IMR-90 (cell line): Measurements from ENCODE around the gene IL15RA. TPM values are rescaled to one million over a fixed set of nuclear protein-coding genes. Genes with fewer than 3 reads are reported as not detected.
A peak's percentile ranks its signal among the peaks of the same experiment; 100 is the strongest.

ENCODE experiments used
- ATAC-seq: fragments of 200-7000 bp; cut with Tn5 transposase; 2 replicates; pipeline ENCODE4 v1.9.1; 2020; ENCODE audit warnings: low read depth, mild to moderate bottlenecking, moderate library complexity
- BruUV-seq: library from RNA; stranded (reverse); fragments of 400-500 nt; replicated peaks from 2 replicates; lab custom pipeline; 2021; lab: Mats Ljungman, UMichigan
- CTCF ChIA-PET: fragments of 300-600 bp; formaldehyde crosslinking; extraction: SDS; loops from one replicate; lab custom pipeline; 2021; ENCODE audit warnings: antibody characterized with exemption; lab: Yijun Ruan, JAX
- POLR2A ChIA-PET: fragments of 300-600 bp; sonication (Branson Sonifier 250); formaldehyde crosslinking; loops from one replicate; lab custom pipeline; 2022; ENCODE audit warnings: antibody characterized with exemption; ENCODE audit not compliant: unreplicated experiment; lab: Charles Lee
- DNase-seq: peaks from one replicate; pipeline ENCODE4 v3.0.0; 2013
- H2AFZ ChIP-seq: replicated peaks from 2 replicates; pipeline ENCODE3; 2013; ENCODE audit warnings: low read length, mild to moderate bottlenecking; ENCODE audit not compliant: poor library complexity
- H2AK5ac ChIP-seq: 2 replicates; pipeline ENCODE4 v1.6.1; 2013; ENCODE audit warnings: low read depth, low read length, inconsistent platforms
- H2AK9ac ChIP-seq: replicated peaks from 2 replicates; pipeline ENCODE3; 2013; ENCODE audit warnings: mild to moderate bottlenecking, low read depth, low read length, moderate library complexity; ENCODE audit not compliant: poor library complexity
- H2BK120ac ChIP-seq: 2 replicates; pipeline ENCODE4 v1.6.1; 2013; ENCODE audit warnings: low read depth, low read length, inconsistent platforms
- H2BK15ac ChIP-seq: 3 replicates; pipeline ENCODE4 v1.6.1; 2013; ENCODE audit warnings: low read depth, low read length, inconsistent platforms
- H2BK20ac ChIP-seq: 2 replicates; pipeline ENCODE4 v1.6.1; 2013; ENCODE audit warnings: low read depth, mild to moderate bottlenecking, inconsistent platforms, low read length, moderate library complexity
- H2BK5ac ChIP-seq: 2 replicates; pipeline ENCODE4 v1.6.1; 2013; ENCODE audit warnings: mild to moderate bottlenecking, low read depth, low read length, inconsistent platforms; ENCODE audit not compliant: poor library complexity, severe bottlenecking
- H3K14ac ChIP-seq: replicated peaks from 2 replicates; pipeline ENCODE4 v1.6.1; 2013; ENCODE audit warnings: low read depth, low read length, inconsistent platforms
- H3K18ac ChIP-seq: 2 replicates; pipeline ENCODE4 v1.6.1; 2013; ENCODE audit warnings: low read depth, low read length, control low read depth
- H3K23ac ChIP-seq: 2 replicates; pipeline ENCODE4 v1.6.1; 2013; ENCODE audit warnings: low read depth, low read length, inconsistent platforms
- H3K27ac ChIP-seq: 2 replicates; pipeline ENCODE4 v1.5.1; 2013; ENCODE audit warnings: mild to moderate bottlenecking, control low read depth, low read length; ENCODE audit not compliant: insufficient read depth
- H3K27me3 ChIP-seq: 2 replicates; pipeline ENCODE4 v1.6.1; 2013; ENCODE audit warnings: low read length; ENCODE audit not compliant: control insufficient read depth, insufficient read depth
- H3K36me3 ChIP-seq: 2 replicates; pipeline ENCODE4 v1.6.1; 2013; ENCODE audit warnings: low read length, mixed read lengths; ENCODE audit not compliant: control insufficient read depth, insufficient read depth
- H3K4ac ChIP-seq: 2 replicates; pipeline ENCODE4 v1.6.1; 2013; ENCODE audit warnings: low read depth, low read length, inconsistent platforms
- H3K4me1 ChIP-seq: 2 replicates; pipeline ENCODE4 v1.6.1; 2013; ENCODE audit warnings: low read length, mixed read lengths; ENCODE audit not compliant: control insufficient read depth, insufficient read depth
- H3K4me2 ChIP-seq: 2 replicates; pipeline ENCODE4 v1.6.1; 2013; ENCODE audit warnings: low read depth, mild to moderate bottlenecking, control low read depth, low read length, moderate library complexity
- H3K4me3 ChIP-seq: 2 replicates; pipeline ENCODE4 v1.5.1; 2013; ENCODE audit warnings: low read depth, mild to moderate bottlenecking, control low read depth, low read length, moderate library complexity; ENCODE audit not compliant: insufficient read depth
- H3K56ac ChIP-seq: 2 replicates; pipeline ENCODE4 v1.6.1; 2013; ENCODE audit warnings: low read length, inconsistent platforms; ENCODE audit not compliant: insufficient read depth; ENCODE audit errors: extremely low read depth
- H3K79me1 ChIP-seq, 2 experiments: 2 replicates each; pipeline ENCODE4 v1.6.1; 2013; ENCODE audit warnings: low read length in 2 of 2, inconsistent platforms in 1 of 2, low read depth in 1 of 2
- H3K9ac ChIP-seq: 2 replicates; pipeline ENCODE4 v1.6.1; 2013; ENCODE audit warnings: low read depth, low read length, control low read depth
- H3K9me1 ChIP-seq: 2 replicates; pipeline ENCODE4 v1.6.1; 2013; ENCODE audit warnings: low read length, inconsistent platforms; ENCODE audit not compliant: insufficient read depth
- H3K9me3 ChIP-seq: 2 replicates; pipeline ENCODE4 v1.6.1; 2013; ENCODE audit warnings: low read length; ENCODE audit not compliant: control insufficient read depth, insufficient read depth
- H4K20me1 ChIP-seq: 2 replicates; pipeline ENCODE4 v1.6.1; 2013; ENCODE audit warnings: low read length, inconsistent platforms; ENCODE audit not compliant: insufficient read depth
- H4K5ac ChIP-seq: 2 replicates; pipeline ENCODE4 v1.6.1; 2013; ENCODE audit warnings: mild to moderate bottlenecking, low read depth, low read length, control low read depth
- H4K8ac ChIP-seq, 2 experiments: 2 replicates each; pipeline ENCODE4 v1.6.1; 2013; ENCODE audit warnings: low read depth in 2 of 2, low read length in 2 of 2, control low read depth in 1 of 2, inconsistent platforms in 1 of 2
- H4K91ac ChIP-seq: 2 replicates; pipeline ENCODE4 v1.6.1; 2013; ENCODE audit warnings: low read depth, low read length, inconsistent platforms; ENCODE audit not compliant: insufficient read depth
- BHLHE40 ChIP-seq: fragments of 150-350 bp; IDR thresholded peaks from 2 replicates; pipeline ENCODE4 v1.6.1; 2016; ENCODE audit warnings: mild to moderate bottlenecking, low read depth, low read length
- CEBPB ChIP-seq: IDR thresholded peaks from 2 replicates; pipeline ENCODE4 v1.6.1; 2012; ENCODE audit warnings: low read depth, low read length, improper control_type of control experiment
- CHD1 ChIP-seq: IDR thresholded peaks from 2 replicates; pipeline ENCODE4 v1.6.1; 2012; ENCODE audit warnings: low read depth, low read length, improper control_type of control experiment
- FOS ChIP-seq: fragments of 150-350 bp; IDR thresholded peaks from 2 replicates; pipeline ENCODE4 v1.6.1; 2016; ENCODE audit warnings: low read depth, low read length
- MAFK ChIP-seq: IDR thresholded peaks from 2 replicates; pipeline ENCODE4 v1.6.1; 2012; ENCODE audit warnings: low read depth, low read length, improper control_type of control experiment
- MAZ ChIP-seq: IDR thresholded peaks from 2 replicates; pipeline ENCODE4 v1.6.1; 2012; ENCODE audit warnings: low read depth, mild to moderate bottlenecking, low read length, improper control_type of control experiment, moderate library complexity, borderline replicate concordance
- MXI1 ChIP-seq: IDR thresholded peaks from 2 replicates; pipeline ENCODE4 v1.6.1; 2012; ENCODE audit warnings: low read depth, mild to moderate bottlenecking, low read length, moderate library complexity, borderline replicate concordance
- NFE2L2 ChIP-seq: fragments of 150-350 bp; IDR thresholded peaks from 2 replicates; pipeline ENCODE4 v1.6.1; 2016; ENCODE audit warnings: low read depth, mild to moderate bottlenecking, low read length
- POLR2A ChIP-seq: IDR thresholded peaks from 2 replicates; pipeline ENCODE4 v1.6.1; 2012; ENCODE audit warnings: mild to moderate bottlenecking, low read depth, low read length
- RAD21 ChIP-seq: IDR thresholded peaks from 2 replicates; pipeline ENCODE4 v1.6.1; 2012; ENCODE audit warnings: low read length, improper control_type of control experiment
- RCOR1 ChIP-seq: IDR thresholded peaks from 2 replicates; pipeline ENCODE4 v1.6.1; 2012; ENCODE audit warnings: mild to moderate bottlenecking, low read length, improper control_type of control experiment; ENCODE audit not compliant: insufficient replicate concordance
- RFX5 ChIP-seq: IDR thresholded peaks from 2 replicates; pipeline ENCODE4 v1.8.0; 2012; ENCODE audit warnings: low read depth, mild to moderate bottlenecking, low read length, moderate library complexity
- SMC3 ChIP-seq: fragments of 150-350 bp; IDR thresholded peaks from 2 replicates; pipeline ENCODE4 v1.6.1; 2016; ENCODE audit warnings: low read depth, mild to moderate bottlenecking, antibody characterized with exemption, low read length, moderate library complexity
- WGBS, 2 experiments: methylation state at CpG; one replicate each; pipeline versions ENCODE4 v1.1.5 to v1.1.7; 2013; ENCODE audit warnings: missing lambda C conversion rate in 2 of 2; ENCODE audit not compliant: insufficient read length in 1 of 2; ENCODE audit errors: extremely low coverage in 2 of 2; 5-methylcytosine and 5-hydroxymethylcytosine counted together
- dilution Hi-C: fragments of 300-500 bp; cut with HindIII; formaldehyde crosslinking; loops from one replicate; pipeline ENCODE4 v1.14.3; 2018; ENCODE audit warnings: low sequenced_read_pairs; ENCODE audit not compliant: unreplicated experiment
- in situ Hi-C: fragments of 300-500 bp; cut with MboI; formaldehyde crosslinking; loops from 3 replicates; pipeline ENCODE4 v1.14.3; 2019; ENCODE audit warnings: low sequenced_read_pairs, inconsistent platforms, mixed read lengths
- intact Hi-C: fragments of 100-400 bp; cut with micrococcal nuclease; formaldehyde crosslinking; loops from 2 replicates; pipeline ENCODE4 v1.10.0; 2022
- polyA plus RNA-seq, 3 experiments: library from polyadenylated mRNA; depleted of rRNA; stranded (reverse); fragments of >200 nt; gene quantifications; 2 replicates each; pipeline ENCODE4 v1.2.3, GENCODE V29; 2012; ENCODE audit warnings: low replicate concordance in 1 of 3
- total RNA-seq: library from RNA; depleted of rRNA; stranded (reverse); fragments of >200 nt; gene quantifications from 2 replicates; pipeline ENCODE4 v1.2.3, GENCODE V29; 2012
- TF ChIP-seq, protein P1 (sequence below): conservative IDR thresholded peaks from 2 replicates; pipeline ENCODE4 v1.5.1; 2012; ENCODE audit warnings: mild to moderate bottlenecking, low read depth, low read length, improper control_type of control experiment
- TF ChIP-seq, protein P2 (sequence below): fragments of 150-350 bp; IDR thresholded peaks from 2 replicates; pipeline ENCODE4 v1.6.1; 2017; ENCODE audit warnings: mild to moderate bottlenecking, antibody characterized with exemption, low read length, low read depth
- TF ChIP-seq, protein P3 (sequence below): fragments of 150-350 bp; IDR thresholded peaks from 2 replicates; pipeline ENCODE4 v1.6.1; 2016; ENCODE audit warnings: low read depth, mild to moderate bottlenecking, low read length, moderate library complexity, borderline replicate concordance

The IL15RA gene
- total and polyA plus RNA-seq, 2 of the 4 experiments (the other 2 are of a cell fraction), result 2.0 to 7.6 TPM

DNA sequence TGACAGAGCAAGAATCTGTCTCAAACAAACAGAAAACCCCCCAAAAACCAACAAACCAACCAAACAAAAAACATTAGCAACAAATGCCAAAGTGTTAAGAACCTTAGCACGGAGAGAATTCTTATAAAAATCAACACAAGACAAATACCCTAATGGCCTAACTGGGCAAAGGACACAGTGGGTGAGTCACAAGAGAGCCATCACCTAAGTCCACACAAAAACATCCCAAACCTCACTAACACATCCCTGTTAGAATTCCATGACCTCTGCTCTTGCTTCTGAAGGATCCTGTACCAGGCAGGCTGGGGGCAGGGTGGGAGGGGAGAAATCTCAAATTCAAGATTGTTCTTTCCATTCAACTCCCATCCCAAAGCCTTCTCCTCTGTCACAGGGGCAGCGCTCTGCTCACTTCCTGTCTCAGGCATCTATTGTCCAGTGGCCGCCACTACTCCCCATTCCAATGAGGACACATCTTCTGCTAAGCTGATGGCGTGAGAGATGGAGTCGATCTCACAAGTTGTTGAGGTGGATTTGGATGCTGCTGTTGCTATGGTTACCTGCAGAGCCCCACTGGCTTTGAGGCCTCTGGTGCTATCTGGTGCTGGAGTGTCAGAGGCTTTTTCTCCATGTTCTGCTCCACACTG, 9.2 kb downstream of the IL15RA start:
- Histone ChIP-seq H3K4me1 (peaks cover 2% of the 10 kb centered on the region; the same call in 1 of the 2 replicates), H3K4me2 (no peak overlapping the region), H3K9me3 (no peaks in the 10 kb centered on the region), H2BK120ac (no peak overlapping the region), H4K91ac (no peak overlapping the region), H2BK20ac (no peak overlapping the region), H3K79me1 (peaks cover 3 to 54% of the 10 kb centered on the region in 2 experiments; a peak in 2 of 4 replicates), H2AK9ac (no peak overlapping the region), H3K36me3 (peaks cover 3% of the 10 kb centered on the region; the same call in 1 of the 2 replicates), H3K56ac (no peak overlapping the region), H3K9me1 (peaks cover 6% of the 10 kb centered on the region; the same call in 1 of the 2 replicates), H4K20me1 (no peaks in the 10 kb centered on the region), H3K23ac (no peak overlapping the region), H4K5ac (no peak overlapping the region), H2BK5ac (no peak overlapping the region), H2BK15ac (no peak overlapping the region), H3K27me3 (no peaks in the 10 kb centered on the region), H3K14ac (no peak overlapping the region), H3K4me3 (no peak overlapping the region), H4K8ac (no peak overlapping the region), H3K27ac (no peak overlapping the region), H2AK5ac (peak overlapping the region; percentile 23; the same call in 1 of the 2 replicates), H3K4ac (no peak overlapping the region), H3K9ac (no peak overlapping the region), H3K18ac (no peak overlapping the region), H2AFZ (no peak overlapping the region)
- POLR2A ChIA-PET, result no interaction called here
- DNase-seq (no peak), ATAC-seq (no peak)
- BruUV-seq, result no TSS peak
- in situ Hi-C loops (no loop called here), dilution Hi-C loops (no loop called here), intact Hi-C loops (no loop called here)
- CTCF ChIA-PET, result no interaction called here
- WGBS, 2 experiments, result 100% methylated on average over 1 of the region's 5 CpGs; no CpG with 5 or more reads in 1 of the 2 experiments
- TF ChIP-seq RCOR1 (no peak), RFX5 (no peak), RAD21 (no peak), MAZ (no peak), SMC3 (no peak), BHLHE40 (no peak), CHD1 (no peak), FOS (no peak), CEBPB (no peak), MXI1 (no peak), POLR2A (no peak), NFE2L2 (no peak), MAFK (no peak)
- TF ChIP-seq, protein P1, sequence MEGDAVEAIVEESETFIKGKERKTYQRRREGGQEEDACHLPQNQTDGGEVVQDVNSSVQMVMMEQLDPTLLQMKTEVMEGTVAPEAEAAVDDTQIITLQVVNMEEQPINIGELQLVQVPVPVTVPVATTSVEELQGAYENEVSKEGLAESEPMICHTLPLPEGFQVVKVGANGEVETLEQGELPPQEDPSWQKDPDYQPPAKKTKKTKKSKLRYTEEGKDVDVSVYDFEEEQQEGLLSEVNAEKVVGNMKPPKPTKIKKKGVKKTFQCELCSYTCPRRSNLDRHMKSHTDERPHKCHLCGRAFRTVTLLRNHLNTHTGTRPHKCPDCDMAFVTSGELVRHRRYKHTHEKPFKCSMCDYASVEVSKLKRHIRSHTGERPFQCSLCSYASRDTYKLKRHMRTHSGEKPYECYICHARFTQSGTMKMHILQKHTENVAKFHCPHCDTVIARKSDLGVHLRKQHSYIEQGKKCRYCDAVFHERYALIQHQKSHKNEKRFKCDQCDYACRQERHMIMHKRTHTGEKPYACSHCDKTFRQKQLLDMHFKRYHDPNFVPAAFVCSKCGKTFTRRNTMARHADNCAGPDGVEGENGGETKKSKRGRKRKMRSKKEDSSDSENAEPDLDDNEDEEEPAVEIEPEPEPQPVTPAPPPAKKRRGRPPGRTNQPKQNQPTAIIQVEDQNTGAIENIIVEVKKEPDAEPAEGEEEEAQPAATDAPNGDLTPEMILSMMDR, result no peak
- TF ChIP-seq, protein P2, sequence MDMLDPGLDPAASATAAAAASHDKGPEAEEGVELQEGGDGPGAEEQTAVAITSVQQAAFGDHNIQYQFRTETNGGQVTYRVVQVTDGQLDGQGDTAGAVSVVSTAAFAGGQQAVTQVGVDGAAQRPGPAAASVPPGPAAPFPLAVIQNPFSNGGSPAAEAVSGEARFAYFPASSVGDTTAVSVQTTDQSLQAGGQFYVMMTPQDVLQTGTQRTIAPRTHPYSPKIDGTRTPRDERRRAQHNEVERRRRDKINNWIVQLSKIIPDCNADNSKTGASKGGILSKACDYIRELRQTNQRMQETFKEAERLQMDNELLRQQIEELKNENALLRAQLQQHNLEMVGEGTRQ, result no peak
- TF ChIP-seq, protein P3, sequence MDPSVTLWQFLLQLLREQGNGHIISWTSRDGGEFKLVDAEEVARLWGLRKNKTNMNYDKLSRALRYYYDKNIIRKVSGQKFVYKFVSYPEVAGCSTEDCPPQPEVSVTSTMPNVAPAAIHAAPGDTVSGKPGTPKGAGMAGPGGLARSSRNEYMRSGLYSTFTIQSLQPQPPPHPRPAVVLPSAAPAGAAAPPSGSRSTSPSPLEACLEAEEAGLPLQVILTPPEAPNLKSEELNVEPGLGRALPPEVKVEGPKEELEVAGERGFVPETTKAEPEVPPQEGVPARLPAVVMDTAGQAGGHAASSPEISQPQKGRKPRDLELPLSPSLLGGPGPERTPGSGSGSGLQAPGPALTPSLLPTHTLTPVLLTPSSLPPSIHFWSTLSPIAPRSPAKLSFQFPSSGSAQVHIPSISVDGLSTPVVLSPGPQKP, result no peak
